Measurements from ENCODE around the gene TMEM183A.

Gene TMEM183A

GRCh38 chr1:202998836-202999750, 8.1 kb upstream of the TMEM183A start:
- Histone ChIP-seq H3F3A (ENCODE audit: insufficient read depth) (no peaks in the 10 kb centered on the region), H3K9me2 (replicated peaks; ENCODE audit: insufficient read depth, low read length) (no peaks in the 10 kb centered on the region), H3K36me3 (ENCODE audit: low read length) (no peaks in the 10 kb centered on the region), H2AFZ (ENCODE audit: low read depth, low read length, severe bottlenecking) (peak overlapping the region; percentile 71), H4K20me1 (ENCODE audit: low read depth, low read length) (no peaks in the 10 kb centered on the region), H3K4me2 (ENCODE audit: low read depth, low read length, poor library complexity, severe bottlenecking) (peak overlapping the region; percentile 42), H3K9me3 (ENCODE audit: insufficient read depth, low read length) (no peaks in the 10 kb centered on the region), H3K4me3 (ENCODE audit: insufficient read depth, low read length, poor library complexity, severe bottlenecking) (no peak overlapping the region), H3K9ac (ENCODE audit: low read length) (no peak overlapping the region), H3K27me3 (ENCODE audit: low read length) (no peaks in the 10 kb centered on the region), H3K79me2 (ENCODE audit: insufficient read depth, low read length) (no peaks in the 10 kb centered on the region), H3K27ac (ENCODE audit: low read depth, low read length) (no peak overlapping the region)
- TF ChIP-seq EZH2phosphoT487 (conservative IDR thresholded peaks at IDR 0.05; ENCODE audit: low read length) (no peak), CTCF (IDR thresholded peaks at IDR 0.05; ENCODE audit: insufficient read depth, low read length, poor library complexity, severe bottlenecking) (peak; percentile 68)

- H3K27me3 ChIP-seq (ENCODE audit: low read length) = no peaks in the 10 kb centered on the region
- no peak overlapping the region for H3K9ac ChIP-seq (ENCODE audit: low read length)
- TF ChIP-seq EZH2phosphoT487 (conservative IDR thresholded peaks at IDR 0.05; ENCODE audit: low read length) = no peak
- no peak for TF ChIP-seq CTCF (IDR thresholded peaks at IDR 0.05; ENCODE audit: insufficient read depth, low read length, poor library complexity, severe bottlenecking)
- H3K27ac ChIP-seq (ENCODE audit: low read depth, low read length) = no peak overlapping the region
- H3F3A ChIP-seq (ENCODE audit: insufficient read depth) = 0 out of 2 replicates have a peak, but pooled peaks cover 8% of the 10 kb centered on the region
- H3K9me2 ChIP-seq (replicated peaks; ENCODE audit: insufficient read depth, low read length) = no peaks in the 10 kb centered on the region
- H3K9me3 ChIP-seq (ENCODE audit: insufficient read depth, low read length) = no peaks in the 10 kb centered on the region
- no peaks in the 10 kb centered on the region for H3K36me3 ChIP-seq (ENCODE audit: low read length)
- H3K4me3 ChIP-seq (ENCODE audit: insufficient read depth, low read length, poor library complexity, severe bottlenecking) = no peak overlapping the region
- H3K4me2 ChIP-seq (ENCODE audit: low read depth, low read length, poor library complexity, severe bottlenecking) = no peak overlapping the region
- H4K20me1 ChIP-seq (ENCODE audit: low read depth, low read length) = no peaks in the 10 kb centered on the region
- H2AFZ ChIP-seq (ENCODE audit: low read depth, low read length, severe bottlenecking) = no peak overlapping the region
- H3K79me2 ChIP-seq (ENCODE audit: insufficient read depth, low read length) = no peaks in the 10 kb centered on the region
These were observed 6.8 kb upstream of the TMEM183A start for GRCh38 chr1:203000217-203000944.

GRCh38 chr1:203001986-203002385, 5.2 kb upstream of the TMEM183A start:
- Histone ChIP-seq H3K27me3 (ENCODE audit: low read length) (no peaks in the 10 kb centered on the region), H3K9me2 (replicated peaks; ENCODE audit: insufficient read depth, low read length) (no peaks in the 10 kb centered on the region), H3K27ac (ENCODE audit: low read depth, low read length) (no peak overlapping the region), H2AFZ (ENCODE audit: low read depth, low read length, severe bottlenecking) (no peak overlapping the region), H3K4me3 (ENCODE audit: insufficient read depth, low read length, poor library complexity, severe bottlenecking) (no peak overlapping the region), H3K4me2 (ENCODE audit: low read depth, low read length, poor library complexity, severe bottlenecking) (no peak overlapping the region), H3K9ac (ENCODE audit: low read length) (no peak overlapping the region), H4K20me1 (ENCODE audit: low read depth, low read length) (no peaks in the 10 kb centered on the region), H3K36me3 (ENCODE audit: low read length) (no peaks in the 10 kb centered on the region), H3K9me3 (ENCODE audit: insufficient read depth, low read length) (no peaks in the 10 kb centered on the region), H3K79me2 (ENCODE audit: insufficient read depth, low read length) (no peaks in the 10 kb centered on the region), H3F3A (ENCODE audit: insufficient read depth) (0 out of 2 replicates have a peak, but pooled peaks cover 8% of the 10 kb centered on the region)
- TF ChIP-seq EZH2phosphoT487 (conservative IDR thresholded peaks at IDR 0.05; ENCODE audit: low read length) (no peak), CTCF (IDR thresholded peaks at IDR 0.05; ENCODE audit: insufficient read depth, low read length, poor library complexity, severe bottlenecking) (no peak)
